Measurements from ENCODE around the gene PRG2. TPM values are rescaled to one million over a fixed set of nuclear protein-coding genes. Genes with fewer than 3 reads are reported as not detected.

The PRG2 gene
- total RNA-seq, 4 donors from 2014 or later = not detected

GRCh38 chr11:57354699-57355098 is 35.8 kb downstream of the PRG2 start:
- Histone ChIP-seq H3K27ac (no peak overlapping the region), H3K9me3 (no peaks in the 10 kb centered on the region), H3K4me3 (no peak overlapping the region), H3K4me1 (peaks cover 0 to 28% (median 12%) of the 10 kb centered on the region in 3 donors), H3K36me3 (no peaks in the 10 kb centered on the region), H3K27me3 (no peaks in the 10 kb centered on the region)
- no peak for DNase-seq
- intact Hi-C loops (cut with DNase I) = no loop called here
- no peak for TF ChIP-seq POLR2A (IDR thresholded peaks at IDR 0.05)
- WGBS, 2 donors = 65 to 71% methylated on average over 6 of the region's 6 CpGs

- H3K27me3 ChIP-seq = no peaks in the 10 kb centered on the region
- 64 to 79% methylated on average over 4 of the region's 4 CpGs for WGBS, 2 donors
- no peaks in the 10 kb centered on the region for H3K9me3 ChIP-seq
- H3K36me3 ChIP-seq = no peaks in the 10 kb centered on the region
- intact Hi-C loops (cut with DNase I) = no loop called here
- peaks cover 0 to 31% (median 13%) of the 10 kb centered on the region in 3 donors for H3K4me1 ChIP-seq
- no peak overlapping the region for H3K4me3 ChIP-seq
- TF ChIP-seq POLR2A (IDR thresholded peaks at IDR 0.05) (no peak), CTCF (IDR thresholded peaks at IDR 0.05) (no peak)
- no peak for DNase-seq
- H3K27ac ChIP-seq = peak overlapping the region in 1 of 4 donors; percentile 52
These were observed 36.6 kb downstream of the PRG2 start for GRCh38 chr11:57353852-57354251.

- Histone ChIP-seq H3K4me3 (no peak overlapping the region), H3K27ac (peak overlapping the region in 1 of 4 donors; percentile 52), H3K4me1 (peaks cover 0 to 31% (median 13%) of the 10 kb centered on the region in 3 donors), H3K27me3 (no peaks in the 10 kb centered on the region), H3K9me3 (no peaks in the 10 kb centered on the region), H3K36me3 (no peaks in the 10 kb centered on the region)
- 41 to 52% methylated on average over 4 of the region's 4 CpGs for WGBS, 2 donors
- TF ChIP-seq CTCF (IDR thresholded peaks at IDR 0.05) (no peak), POLR2A (IDR thresholded peaks at IDR 0.05) (no peak)
- no peak for DNase-seq
- intact Hi-C loops (cut with DNase I) = no loop called here
These were observed 37.0 kb downstream of the PRG2 start for GRCh38 chr11:57353446-57353845.

GRCh38 chr11:57353036-57353435 is 37.4 kb downstream of the PRG2 start:
- Histone ChIP-seq H3K27me3 (no peaks in the 10 kb centered on the region), H3K36me3 (no peaks in the 10 kb centered on the region), H3K27ac (no peak overlapping the region), H3K9me3 (no peaks in the 10 kb centered on the region), H3K4me1 (peaks cover 0 to 27% (median 11%) of the 10 kb centered on the region in 3 donors), H3K4me3 (no peak overlapping the region)
- WGBS, 2 donors = 58 to 60% methylated on average over 5 of the region's 5 CpGs
- intact Hi-C loops (cut with DNase I) = no loop called here
- DNase-seq = no peak
- no peak for TF ChIP-seq CTCF (IDR thresholded peaks at IDR 0.05)
- no peak for TF ChIP-seq POLR2A (IDR thresholded peaks at IDR 0.05)

GRCh38 chr11:57349491-57350274 is 40.8 kb downstream of the PRG2 start:
- Histone ChIP-seq H3K36me3 (no peaks in the 10 kb centered on the region), H3K27ac (no peak overlapping the region), H3K4me1 (peaks cover 0 to 20% (median 3%) of the 10 kb centered on the region in 3 donors), H3K27me3 (no peaks in the 10 kb centered on the region), H3K4me3 (no peak overlapping the region), H3K9me3 (no peaks in the 10 kb centered on the region)
- WGBS, 2 donors = 18 to 25% methylated on average over 22 to 24 of the region's 31 CpGs
- peak; percentile 71 to 91 (median 77) for TF ChIP-seq CTCF (IDR thresholded peaks at IDR 0.05)
- no peak for TF ChIP-seq POLR2A (IDR thresholded peaks at IDR 0.05)
- intact Hi-C loops (cut with DNase I) = loop anchor here (10.0 kb wide), 2 partner anchors 125 to 285 kb away; no protein-coding TSS in a partner anchor
- no peak for DNase-seq
